ENCODE results near the gene ALLC.
"Not testable (repeated sequence)": the region's sequence is repeated elsewhere in the genome, so short reads cannot be mapped to it uniquely, and the experiment has no call there.

Gene ALLC

GRCh38 chr2:3657881-3658280 is at the start of gene ALLC:
Gene ALLC, plus strand, starts transcription at chr2:3658200. Its CDS starts 12,958 bp downstream, at chr2:3671158.
- no peak for TF ChIP-seq CTCF (IDR thresholded peaks at IDR 0.05; ENCODE audit: low read depth, low read length)
- no peak for TF ChIP-seq MAX (IDR thresholded peaks at IDR 0.05; ENCODE audit: low read depth, low read length)
- no peak for TF ChIP-seq POLR2A (IDR thresholded peaks at IDR 0.05; ENCODE audit: extremely low read depth, insufficient read length)
- no peak for TF ChIP-seq MYC (IDR thresholded peaks at IDR 0.05; ENCODE audit: low read depth, low read length)
- no peak for DNase-seq (ENCODE audit: low read depth)
- no peak within 1 kb of the TSS for H3K4me3 ChIP-seq (ENCODE audit: low read depth, low read length)

- H3K4me3 ChIP-seq (ENCODE audit: low read depth, low read length), result no peak overlapping the region
- no peak for TF ChIP-seq POLR2A (IDR thresholded peaks at IDR 0.05; ENCODE audit: extremely low read depth, insufficient read length)
- no peak for TF ChIP-seq CTCF (IDR thresholded peaks at IDR 0.05; ENCODE audit: low read depth, low read length)
- TF ChIP-seq MAX (IDR thresholded peaks at IDR 0.05; ENCODE audit: low read depth, low read length), result no peak
- no peak for TF ChIP-seq MYC (IDR thresholded peaks at IDR 0.05; ENCODE audit: low read depth, low read length)
- no peak for DNase-seq (ENCODE audit: low read depth)
Measured at GRCh38 chr2:3608373-3609278, 49.4 kb upstream of the ALLC start.

- not testable (repeated sequence) for DNase-seq (ENCODE audit: low read depth); H3K4me3 ChIP-seq (ENCODE audit: low read depth, low read length)
Measured at GRCh38 chr2:3609279-3609673, 48.7 kb upstream of the ALLC start.

GRCh38 chr2:3610415-3610814 is 47.6 kb upstream of the ALLC start:
- TF ChIP-seq MYC (IDR thresholded peaks at IDR 0.05; ENCODE audit: low read depth, low read length), result no peak
- no peak for TF ChIP-seq MAX (IDR thresholded peaks at IDR 0.05; ENCODE audit: low read depth, low read length)
- TF ChIP-seq POLR2A (IDR thresholded peaks at IDR 0.05; ENCODE audit: extremely low read depth, insufficient read length), result no peak
- no peak for TF ChIP-seq CTCF (IDR thresholded peaks at IDR 0.05; ENCODE audit: low read depth, low read length)
- no peak overlapping the region for H3K4me3 ChIP-seq (ENCODE audit: low read depth, low read length)
- DNase-seq (ENCODE audit: low read depth), result no peak

- TF ChIP-seq POLR2A (IDR thresholded peaks at IDR 0.05; ENCODE audit: extremely low read depth, insufficient read length), result no peak
- no peak for TF ChIP-seq CTCF (IDR thresholded peaks at IDR 0.05; ENCODE audit: low read depth, low read length)
- TF ChIP-seq MYC (IDR thresholded peaks at IDR 0.05; ENCODE audit: low read depth, low read length), result no peak
- no peak for TF ChIP-seq MAX (IDR thresholded peaks at IDR 0.05; ENCODE audit: low read depth, low read length)
- no peak for DNase-seq (ENCODE audit: low read depth)
- H3K4me3 ChIP-seq (ENCODE audit: low read depth, low read length), result no peak overlapping the region
Measured at GRCh38 chr2:3610881-3611505, 47.0 kb upstream of the ALLC start.

- TF ChIP-seq CTCF (IDR thresholded peaks at IDR 0.05; ENCODE audit: low read depth, low read length) (no peak), MAX (IDR thresholded peaks at IDR 0.05; ENCODE audit: low read depth, low read length) (no peak), POLR2A (IDR thresholded peaks at IDR 0.05; ENCODE audit: extremely low read depth, insufficient read length) (no peak), MYC (IDR thresholded peaks at IDR 0.05; ENCODE audit: low read depth, low read length) (no peak)
- no peak for DNase-seq (ENCODE audit: low read depth)
- H3K4me3 ChIP-seq (ENCODE audit: low read depth, low read length), result no peak overlapping the region
Measured at GRCh38 chr2:3611589-3611988, 46.4 kb upstream of the ALLC start.
